Central memory CD4-positive, alpha-beta T cell (primary cell): Measurements from ENCODE around the gene SYT8.

Source experiments
- DNase-seq: peaks from one replicate; pipeline ENCODE4 v3.0.0; 2022

Gene SYT8

GRCh38 chr11:1847006-1847735 is 12.4 kb downstream of the SYT8 start:
- no peak for DNase-seq

GRCh38 chr11:1847926-1848639 is 13.3 kb downstream of the SYT8 start:
- DNase-seq, result no peak

- DNase-seq, result no peak
Measured at GRCh38 chr11:1848640-1849430, 14.0 kb downstream of the SYT8 start.

GRCh38 chr11:1851468-1852180 is 16.8 kb downstream of the SYT8 start:
- DNase-seq, result no peak

GRCh38 chr11:1852271-1852876 is 17.6 kb downstream of the SYT8 start:
- DNase-seq, result no peak

GRCh38 chr11:1852877-1853276 is 18.1 kb downstream of the SYT8 start, which contains the start of gene LSP1:
Gene LSP1 (plus strand): TSS chr11:1853084. CDS start chr11:1853145, 61 bp downstream.
- peak; percentile 87 for DNase-seq

GRCh38 chr11:1853376-1854131 is 18.8 kb downstream of the SYT8 start:
- DNase-seq, result no peak

- DNase-seq, result no peak
Measured at GRCh38 chr11:1854132-1854948, 19.6 kb downstream of the SYT8 start.

- no peak for DNase-seq
Measured at GRCh38 chr11:1854949-1855885, 20.4 kb downstream of the SYT8 start.

- no peak for DNase-seq
Measured at GRCh38 chr11:1855886-1856265, 21.1 kb downstream of the SYT8 start.

- DNase-seq, result no peak
Measured at GRCh38 chr11:1856306-1857005, 21.7 kb downstream of the SYT8 start.

GRCh38 chr11:1857064-1857463 is 22.3 kb downstream of the SYT8 start:
- DNase-seq, result no peak

GRCh38 chr11:1858154-1858553 is 23.4 kb downstream of the SYT8 start:
- DNase-seq, result no peak

- DNase-seq, result no peak
Measured at GRCh38 chr11:1858576-1858975, 23.8 kb downstream of the SYT8 start.

- no peak for DNase-seq
Measured at GRCh38 chr11:1859004-1859403, 24.2 kb downstream of the SYT8 start.

GRCh38 chr11:1860108-1860507 is 25.3 kb downstream of the SYT8 start:
- DNase-seq, result no peak

GRCh38 chr11:1861435-1862411 is 26.9 kb downstream of the SYT8 start:
- DNase-seq, result no peak
